SU-DHL-6 (cell line): Measurements from ENCODE around the gene TRIM5.

Source experiments
- CTCF ChIP-seq: fragments of 200-600 bp; sonication (generic); IDR thresholded peaks from one replicate; pipeline ENCODE4 v1.5.1; 2017; ENCODE audit warnings: antibody characterized with exemption, mild to moderate bottlenecking, low read length, moderate library complexity; ENCODE audit not compliant: insufficient read depth, poor library complexity, severe bottlenecking
- EZH2phosphoT487 ChIP-seq: fragments of 200-600 bp; sonication (generic), shearing (Covaris generic); conservative IDR thresholded peaks from 2 replicates; pipeline ENCODE4 v1.6.1; 2018; ENCODE audit warnings: mild to moderate bottlenecking, antibody characterized with exemption, low read length, moderate library complexity, mixed read lengths

DNA sequence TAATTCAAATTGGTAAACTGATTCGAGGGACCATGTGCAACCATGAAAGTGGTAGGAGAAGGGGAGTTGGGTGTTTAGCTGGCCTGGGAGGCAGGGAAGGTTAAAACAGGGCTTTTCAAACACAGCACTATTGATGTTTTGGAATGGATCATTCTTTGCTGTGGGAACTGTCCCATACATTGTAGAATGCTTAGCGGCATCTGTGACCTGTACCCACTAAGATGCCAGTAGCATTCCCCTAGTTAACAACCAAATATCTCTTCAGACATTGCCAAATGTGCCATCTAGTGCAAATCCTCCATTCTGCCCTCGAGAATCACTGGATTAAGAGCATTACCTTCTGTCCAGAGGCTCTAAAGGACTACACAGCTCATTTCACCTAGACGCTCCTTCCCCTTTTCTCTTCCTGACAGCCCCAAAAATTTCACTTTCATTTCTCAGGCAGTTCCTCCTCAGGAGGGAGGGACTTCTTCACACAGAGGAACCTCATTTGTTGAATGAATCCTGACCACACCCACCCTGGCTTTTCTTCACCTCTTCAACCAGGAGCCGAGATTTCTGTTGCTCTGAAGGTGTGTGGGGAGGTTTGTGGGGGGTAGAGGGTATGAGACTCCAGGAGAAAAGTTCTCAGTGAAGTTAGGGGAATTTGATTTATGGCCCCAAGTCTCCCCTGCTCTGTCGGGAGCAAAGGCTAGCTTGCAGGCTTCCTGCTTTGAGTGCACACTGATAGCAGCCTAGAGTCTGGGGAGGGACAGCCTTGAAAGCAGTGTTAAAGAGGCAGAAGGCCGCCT is 60.2 kb downstream of the TRIM5 start, which contains the start of gene TRIM34:
- no peak for TF ChIP-seq CTCF
- no peak for TF ChIP-seq EZH2phosphoT487
